Frontal cortex (tissue), 4 donors: ENCODE data around the gene MED25. TPM values are rescaled to one million over a fixed set of nuclear protein-coding genes. Genes with fewer than 3 reads are reported as not detected.

ENCODE experiments used
- DNase-seq, 2 donors: peaks; one replicate each; pipeline ENCODE4 v3.0.0; 2012; ENCODE audit warnings: low spot score in 2 of 2
- FAIRE-seq: peaks from 2 replicates; lab custom pipeline; 2012; peaks lifted over from hg19 to GRCh38; lab: Jason Lieb, UNC
- total RNA-seq: library from RNA; depleted of rRNA; stranded (reverse); fragments of >200 nt; gene quantifications from one replicate; pipeline ENCODE4 v1.2.3, GENCODE V29; 2014
- donor health status: control.
- donor health status: control.
- donor health status: control.

Gene MED25
- total RNA-seq, 1 donor from 2014 or later: 14.3 TPM

- DNase-seq: no peak
- no peak for FAIRE-seq
Observed at GRCh38 chr19:49795615-49796014, 22.5 kb upstream of the MED25 start.

- FAIRE-seq (no peak), DNase-seq (no peak)
Observed at GRCh38 chr19:49798574-49798973, 19.5 kb upstream of the MED25 start.

- DNase-seq (no peak), FAIRE-seq (no peak)
Observed at GRCh38 chr19:49799271-49799797, 18.8 kb upstream of the MED25 start.

GRCh38 chr19:49799798-49800376, 18.2 kb upstream of the MED25 start:
- FAIRE-seq (no peak), DNase-seq (no peak)

GRCh38 chr19:49800771-49801170, 17.3 kb upstream of the MED25 start:
- FAIRE-seq (no peak), DNase-seq (no peak)

- FAIRE-seq: no peak
Observed at GRCh38 chr19:49801401-49801888, 16.6 kb upstream of the MED25 start.

GRCh38 chr19:49801966-49802661, 16.0 kb upstream of the MED25 start:
- DNase-seq (peak; percentile 89 to 95), FAIRE-seq (no peak)

More at GRCh38 chr19:49801401-49801888, 16.6 kb upstream of the MED25 start:
- no peak for DNase-seq

- no peak for DNase-seq
- FAIRE-seq: no peak
Observed at GRCh38 chr19:49802836-49803528, 15.1 kb upstream of the MED25 start.

- FAIRE-seq (no peak), DNase-seq (no peak)
Observed at GRCh38 chr19:49803529-49803856, 14.6 kb upstream of the MED25 start.

GRCh38 chr19:49805822-49806619, 12.1 kb upstream of the MED25 start:
- DNase-seq (no peak), FAIRE-seq (no peak)

- FAIRE-seq (no peak), DNase-seq (no peak)
Observed at GRCh38 chr19:49806620-49806959, 11.5 kb upstream of the MED25 start.

GRCh38 chr19:49807058-49807903, 10.8 kb upstream of the MED25 start:
- no peak for FAIRE-seq
- no peak for DNase-seq

GRCh38 chr19:49807904-49808675, 10.0 kb upstream of the MED25 start:
- no peak for FAIRE-seq
- DNase-seq: no peak

GRCh38 chr19:49808711-49809159, 9.4 kb upstream of the MED25 start:
- DNase-seq (peak; percentile 86 to 97), FAIRE-seq (no peak)

GRCh38 chr19:49809160-49809940, 8.7 kb upstream of the MED25 start:
- no peak for FAIRE-seq
- DNase-seq: peak in 1 of 2 donors; percentile 62

GRCh38 chr19:49809941-49810389, 8.1 kb upstream of the MED25 start:
- no peak for DNase-seq
- no peak for FAIRE-seq

GRCh38 chr19:49811328-49811727, 6.8 kb upstream of the MED25 start:
- DNase-seq: no peak
- no peak for FAIRE-seq
